Measurements from ENCODE around the gene CD55.

The CD55 gene

DNA sequence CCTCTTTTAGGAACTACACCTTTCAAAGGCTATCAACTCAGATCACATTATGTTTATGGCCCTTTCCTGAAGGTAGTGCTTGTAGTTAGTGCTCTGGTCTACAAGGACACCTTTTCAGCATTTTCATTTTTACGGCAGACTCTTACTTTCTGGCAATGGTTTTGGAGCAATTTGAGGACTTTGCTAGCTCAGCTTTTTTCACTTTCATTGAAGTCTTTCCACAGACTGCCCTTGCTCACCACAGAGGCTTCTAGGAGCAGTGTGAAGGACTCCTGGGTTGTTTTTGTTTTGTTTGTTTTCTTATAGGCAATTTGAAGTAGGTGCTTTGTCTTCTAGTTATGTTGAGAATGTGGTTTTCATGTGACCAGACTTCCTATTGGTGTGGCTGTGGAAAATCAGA is 43.1 kb downstream of the CD55 start:
- no peak for DNase-seq

DNA sequence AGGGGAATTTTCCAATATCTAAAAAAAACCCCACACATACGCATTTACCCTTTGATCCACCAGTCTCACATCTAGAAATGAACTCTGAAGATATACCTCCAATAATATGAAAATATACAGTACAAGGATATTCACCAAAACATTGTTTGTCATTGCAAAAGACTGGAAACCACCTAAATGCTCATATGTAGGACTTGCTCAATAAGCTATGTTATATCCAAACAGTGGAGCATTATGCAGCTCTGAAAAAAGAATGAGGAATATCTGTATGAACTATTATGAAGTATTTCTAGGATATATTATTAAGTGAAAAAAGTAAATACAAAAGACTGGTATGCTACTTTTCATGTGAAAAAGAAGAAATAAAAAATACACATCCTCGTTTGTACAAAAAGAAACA is 43.6 kb downstream of the CD55 start:
- DNase-seq, result no peak

DNA sequence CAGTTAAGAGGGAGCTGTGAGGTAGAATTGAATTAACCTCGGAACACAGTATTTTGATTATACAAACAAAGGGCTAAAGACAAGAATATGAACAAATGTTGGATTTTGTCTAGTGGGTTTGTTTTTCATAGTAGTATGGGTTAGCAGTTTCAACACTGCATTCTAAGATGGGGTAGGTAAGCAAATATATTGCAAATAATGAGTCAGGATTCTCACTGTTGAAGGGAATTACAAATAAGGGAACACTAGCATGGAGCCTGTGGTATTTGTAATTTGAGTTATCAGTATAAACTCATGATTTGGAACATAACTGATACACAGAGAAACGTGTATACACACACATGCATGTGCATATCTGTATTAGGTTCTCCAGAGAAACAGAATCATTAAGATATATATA is 44.5 kb downstream of the CD55 start:
- no peak for DNase-seq

GRCh38 chr1:207388721-207389120 is 67.2 kb downstream of the CD55 start:
- DNase-seq, result no peak

DNA sequence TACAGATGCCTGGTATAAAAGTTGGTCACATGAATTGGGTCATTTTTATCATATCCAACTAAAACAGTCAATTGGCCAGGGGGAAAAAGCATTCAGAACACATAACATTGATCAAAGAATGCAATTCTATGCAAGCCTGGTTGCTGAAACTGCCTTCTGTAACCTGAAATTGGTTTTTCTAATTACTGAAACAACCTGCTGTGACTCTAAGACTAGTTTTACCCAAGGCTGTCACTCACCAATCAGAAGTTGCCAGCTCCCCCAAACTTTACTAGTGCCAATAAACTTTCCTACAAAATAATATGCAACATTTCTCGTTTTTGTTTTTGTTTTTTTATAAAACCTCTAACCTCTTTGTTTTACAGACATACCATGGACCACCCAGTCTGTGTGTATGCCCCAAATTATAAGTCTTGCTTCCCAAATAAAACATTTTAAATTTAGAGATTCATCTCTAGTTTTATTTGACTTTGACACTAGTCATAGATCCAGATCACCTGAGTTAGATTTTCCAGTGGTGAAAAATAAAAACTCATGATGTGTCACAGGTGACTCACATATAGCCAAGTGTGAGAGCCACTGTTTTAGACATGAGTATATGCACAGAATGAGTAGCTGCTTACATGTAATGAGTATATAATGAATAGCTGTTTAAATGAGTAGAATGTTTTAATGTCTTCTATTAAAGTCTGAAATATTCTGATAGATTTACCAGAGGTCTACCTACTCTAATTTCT is 68.4 kb downstream of the CD55 start:
- DNase-seq, result no peak

DNA sequence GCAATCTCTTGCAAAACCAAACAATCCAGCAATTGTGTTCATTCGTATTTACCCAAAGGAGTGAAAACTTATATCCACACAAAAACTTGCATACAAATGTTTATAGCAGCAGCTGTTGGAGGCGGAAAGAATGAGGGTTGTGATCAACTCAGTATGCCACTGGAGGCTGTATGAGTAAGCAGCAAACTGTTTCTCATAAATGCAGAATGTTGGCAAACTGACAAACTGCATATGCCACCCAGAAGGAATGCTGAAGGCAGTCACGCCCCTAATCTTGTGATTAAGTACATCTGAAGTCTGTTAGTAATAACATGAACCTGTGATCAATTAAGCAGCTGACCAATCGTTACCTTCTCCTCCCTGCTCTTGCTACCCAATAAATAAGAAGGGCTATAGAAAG is 72.1 kb downstream of the CD55 start:
- DNase-seq, result no peak

- DNase-seq, result no peak
Measured at GRCh38 chr1:207396168-207396746, 74.8 kb downstream of the CD55 start.

DNA sequence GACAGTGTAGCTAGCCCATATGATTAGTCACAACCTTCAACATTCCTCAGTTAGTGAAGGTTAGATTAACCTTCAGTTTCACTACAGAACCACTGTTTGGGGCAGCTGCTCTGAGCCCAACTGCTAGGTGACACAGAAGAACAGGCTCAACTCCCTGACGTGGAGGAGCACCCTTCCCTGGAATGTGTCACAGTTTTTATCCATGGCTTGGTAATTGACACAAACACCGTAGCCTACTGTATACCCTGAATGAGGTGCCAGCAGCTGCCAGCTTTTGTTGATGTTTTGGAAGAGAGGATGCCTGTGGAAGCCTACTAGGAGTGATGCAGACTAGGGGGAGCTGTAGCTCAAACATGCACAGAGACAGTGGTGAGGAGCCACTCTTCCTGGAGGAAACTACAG is 76.0 kb downstream of the CD55 start:
- no peak for DNase-seq

DNA sequence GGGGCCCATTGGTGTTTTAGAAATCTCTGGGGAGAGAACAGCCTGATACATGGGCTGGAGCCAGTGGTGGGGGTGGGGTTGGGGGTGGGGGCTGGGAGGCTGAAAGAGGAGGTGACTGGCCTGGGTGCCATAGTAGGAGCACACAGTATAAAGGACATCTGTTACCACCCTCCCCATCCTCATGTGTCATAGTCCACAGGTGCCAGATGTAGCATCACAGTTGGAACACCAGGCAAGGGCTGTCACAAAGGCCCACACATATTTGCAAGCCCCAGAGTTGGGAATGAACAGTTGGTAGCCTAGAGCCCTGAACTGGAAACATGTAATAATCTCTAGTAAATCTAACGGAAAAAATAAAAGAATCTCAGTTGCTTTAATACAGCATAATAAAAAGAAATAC is 77.5 kb downstream of the CD55 start:
- no peak for DNase-seq

GRCh38 chr1:207401578-207401977 is 80.1 kb downstream of the CD55 start:
- no peak for DNase-seq

DNA sequence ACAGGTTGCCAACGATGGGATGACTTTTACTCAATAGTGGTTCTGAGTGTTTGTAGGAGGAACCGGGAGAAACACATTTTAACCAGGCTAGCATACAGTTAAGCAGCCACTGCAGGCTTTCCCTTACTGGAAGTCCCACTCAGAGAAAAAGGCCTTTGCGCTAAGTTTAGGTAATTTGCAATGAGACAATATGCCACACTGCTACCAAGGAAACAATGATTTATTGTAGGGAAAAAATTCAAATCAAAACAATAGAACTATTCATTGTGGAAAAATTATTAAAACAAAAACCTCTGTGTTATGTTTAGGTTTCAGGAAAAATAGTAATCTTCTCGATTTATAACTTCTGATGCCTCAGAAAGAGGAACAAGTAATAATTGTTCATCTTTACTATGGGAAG is 81.3 kb downstream of the CD55 start:
- DNase-seq, result no peak

- peak; percentile 90 for DNase-seq
Measured at GRCh38 chr1:207404849-207405525, 83.5 kb downstream of the CD55 start.

DNA sequence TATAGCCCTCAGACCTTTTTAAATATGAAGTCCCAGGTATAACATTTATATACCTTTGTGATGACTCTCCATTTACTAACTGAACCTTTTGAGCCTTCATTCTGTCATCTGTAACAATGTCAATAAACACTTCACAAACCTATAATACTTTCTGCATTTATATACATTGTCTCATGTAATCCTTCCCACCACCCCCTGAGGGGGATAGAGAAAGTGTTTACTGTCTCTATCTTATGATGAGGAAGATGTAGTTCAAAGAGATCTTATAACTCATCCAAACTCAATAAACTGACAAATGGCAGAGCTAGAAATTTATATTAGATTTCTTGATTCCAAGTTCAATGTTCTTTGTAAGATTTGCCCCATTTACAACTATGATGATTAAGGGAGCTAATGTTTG is 84.3 kb downstream of the CD55 start:
- DNase-seq, result peak; percentile 51

DNA sequence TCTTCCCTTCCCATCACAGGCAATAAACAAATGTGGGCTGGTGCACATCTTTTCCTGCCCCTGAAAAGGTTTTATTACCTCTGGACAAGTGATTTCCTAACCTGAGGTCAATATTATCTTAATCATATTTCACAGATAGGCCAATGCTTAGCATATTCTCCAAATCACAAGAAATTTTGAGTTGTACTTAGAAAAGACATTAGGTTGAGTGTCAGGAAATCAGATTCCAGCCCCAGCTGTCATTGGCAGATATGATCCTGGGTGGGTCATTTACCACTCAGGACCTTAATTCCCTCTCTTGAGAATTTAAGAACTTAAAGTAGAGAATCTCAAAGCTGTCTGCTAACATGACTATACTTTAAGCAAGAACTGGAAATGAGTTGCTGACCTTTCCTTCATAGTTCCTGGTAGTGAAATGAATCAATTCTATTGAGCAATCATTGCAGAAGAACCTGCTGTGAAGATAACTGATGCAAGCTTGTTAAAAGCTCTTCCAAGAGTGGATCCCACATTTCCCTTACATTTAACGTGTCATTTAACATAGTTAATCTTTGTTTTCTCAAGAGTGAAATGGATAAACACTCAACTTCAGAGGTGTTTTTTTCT is 86.3 kb downstream of the CD55 start:
- peak; percentile 32 for DNase-seq
